ENCODE results near the gene MTERF1.
"Not testable (repeated sequence)": the region's sequence is repeated elsewhere in the genome, so short reads cannot be mapped to it uniquely, and the experiment has no call there.

DNA sequence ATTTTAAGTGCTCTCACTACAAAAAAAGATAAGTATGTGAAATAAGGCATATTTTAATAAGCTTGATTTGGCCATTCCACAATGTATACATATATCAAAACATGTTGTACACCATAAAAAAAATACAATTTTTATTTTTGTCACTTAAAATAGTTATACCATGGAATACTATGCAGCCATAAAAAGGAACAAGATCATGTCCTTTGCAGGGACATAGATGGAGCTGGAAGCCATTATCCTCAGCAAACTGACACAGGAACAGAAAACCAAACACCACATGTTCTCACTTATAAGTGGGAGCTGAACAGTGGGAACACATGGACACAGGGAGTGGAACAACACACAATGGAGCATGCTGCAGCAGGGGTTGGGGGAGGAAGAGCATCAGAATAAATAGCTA is 15.9 kb downstream of the MTERF1 start:
- not testable (repeated sequence) for TF ChIP-seq CTCF (IDR thresholded peaks at IDR 0.05); POLR2AphosphoS5 (IDR thresholded peaks at IDR 0.05; ENCODE audit: low read depth, low read length); EZH2phosphoT487 (IDR thresholded peaks at IDR 0.05; ENCODE audit: borderline replicate concordance, low read depth); FOXJ3 (CRISPR knock-in tag; IDR thresholded peaks at IDR 0.05); EP300 (IDR thresholded peaks at IDR 0.05; ENCODE audit: borderline replicate concordance in 1 of 2, low read depth in 1 of 2, low read length in 1 of 2)
